ENCODE measurements around the gene OR1E2. TPM values are rescaled to one million over a fixed set of nuclear protein-coding genes. Genes with fewer than 3 reads are reported as not detected.

The OR1E2 gene
- total RNA-seq, 1 donor from 2014 or later, result not detected

DNA sequence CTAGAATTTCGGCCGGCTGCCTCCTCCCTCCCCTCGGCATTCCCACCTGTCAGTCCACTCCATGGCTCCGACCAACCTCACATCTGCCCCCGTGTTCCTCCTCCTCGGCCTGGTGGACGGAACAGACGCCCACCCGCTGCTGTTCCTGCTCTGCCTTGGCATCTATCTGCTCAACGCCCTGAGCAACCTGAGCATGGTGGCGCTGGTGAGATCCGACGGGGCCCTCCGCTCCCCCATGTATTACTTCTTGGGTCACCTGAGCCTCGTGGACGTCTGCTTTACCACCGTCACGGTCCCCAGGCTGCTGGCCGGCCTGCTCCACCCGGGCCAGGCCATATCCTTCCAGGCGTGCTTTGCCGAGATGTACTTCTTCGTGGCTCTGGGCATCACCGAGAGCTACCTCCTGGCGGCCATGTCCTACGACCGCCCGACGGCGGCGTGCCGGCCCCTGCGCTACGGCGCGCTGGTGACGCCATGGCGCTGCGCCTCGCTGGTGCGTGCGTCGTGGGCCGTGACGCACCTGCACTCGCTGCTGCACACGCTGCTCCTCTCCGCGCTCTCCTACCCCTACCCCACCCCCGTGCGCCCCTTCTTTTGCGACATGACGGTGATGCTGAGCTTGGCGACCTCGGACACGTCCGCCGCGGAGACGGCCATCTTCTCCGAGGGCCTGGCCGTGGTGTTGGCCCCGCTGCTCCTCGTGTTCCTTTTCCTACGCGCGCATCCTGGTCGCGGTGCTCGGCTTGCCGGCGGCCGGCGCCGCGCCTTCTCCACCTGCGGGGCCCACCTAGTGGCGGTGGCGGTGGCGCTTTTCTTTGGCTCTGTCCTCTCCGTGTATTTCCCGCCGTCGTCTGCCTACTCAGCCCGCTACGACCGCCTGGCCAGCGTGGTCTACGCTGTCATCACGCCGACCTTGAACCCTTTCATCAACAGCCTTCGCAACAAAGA, 47.5 kb downstream of the OR1E2 start, which contains the start of gene OR3A2:
Gene OR3A2, minus strand, starts transcription at position 440 of the 948 bp plus-strand sequence.
- peaks cover 61% of the 10 kb centered on the region for H3K9me3 Mint-ChIP-seq

More for the DNA sequence above, 47.5 kb downstream of the OR1E2 start, which contains the start of gene OR3A2:
- H3K4me3 Mint-ChIP-seq, result no peak within 1 kb of the TSS
- TF ChIP-seq, protein P1, sequence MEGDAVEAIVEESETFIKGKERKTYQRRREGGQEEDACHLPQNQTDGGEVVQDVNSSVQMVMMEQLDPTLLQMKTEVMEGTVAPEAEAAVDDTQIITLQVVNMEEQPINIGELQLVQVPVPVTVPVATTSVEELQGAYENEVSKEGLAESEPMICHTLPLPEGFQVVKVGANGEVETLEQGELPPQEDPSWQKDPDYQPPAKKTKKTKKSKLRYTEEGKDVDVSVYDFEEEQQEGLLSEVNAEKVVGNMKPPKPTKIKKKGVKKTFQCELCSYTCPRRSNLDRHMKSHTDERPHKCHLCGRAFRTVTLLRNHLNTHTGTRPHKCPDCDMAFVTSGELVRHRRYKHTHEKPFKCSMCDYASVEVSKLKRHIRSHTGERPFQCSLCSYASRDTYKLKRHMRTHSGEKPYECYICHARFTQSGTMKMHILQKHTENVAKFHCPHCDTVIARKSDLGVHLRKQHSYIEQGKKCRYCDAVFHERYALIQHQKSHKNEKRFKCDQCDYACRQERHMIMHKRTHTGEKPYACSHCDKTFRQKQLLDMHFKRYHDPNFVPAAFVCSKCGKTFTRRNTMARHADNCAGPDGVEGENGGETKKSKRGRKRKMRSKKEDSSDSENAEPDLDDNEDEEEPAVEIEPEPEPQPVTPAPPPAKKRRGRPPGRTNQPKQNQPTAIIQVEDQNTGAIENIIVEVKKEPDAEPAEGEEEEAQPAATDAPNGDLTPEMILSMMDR (IDR thresholded peaks at IDR 0.05; ENCODE audit: unreplicated experiment), result no peak
- no peak within 1 kb of the TSS for H3K27ac Mint-ChIP-seq
- DNase-seq (ENCODE audit: low spot score in 2 of 2, unreplicated experiment in 2 of 2), result no peak
- H3K36me3 Mint-ChIP-seq, result no peaks in the 10 kb centered on the region
- H3K27me3 Mint-ChIP-seq (ENCODE audit: low read depth), result no peaks in the 10 kb centered on the region
- no peaks in the 10 kb centered on the region for H3K4me1 Mint-ChIP-seq

Other genes with a start within 250 kb of the OR1E2 start
- gene OR1A2, start 236.3 kb downstream of the OR1E2 start, total RNA-seq, result not detected in 3 replicates
- not detected in 3 replicates for gene OR1A1, start 226.2 kb downstream of the OR1E2 start, total RNA-seq
- gene OR3A1, start 135.5 kb downstream of the OR1E2 start, total RNA-seq, result not detected in 3 replicates
- gene OR3A2, start 47.5 kb downstream of the OR1E2 start, total RNA-seq, result not detected in 3 replicates
- gene OR1E1, start 35.4 kb downstream of the OR1E2 start, total RNA-seq, result not detected in 3 replicates
- not detected in 3 replicates for gene OR3A3, start 22.5 kb downstream of the OR1E2 start, total RNA-seq
- not detected in 3 replicates for gene SPATA22, start 38.0 kb upstream of the OR1E2 start, total RNA-seq
- gene ASPA, start 42.2 kb upstream of the OR1E2 start, total RNA-seq, result 0.07 to 0.16 TPM in 2 of 3 replicates, not detected in the other
- gene TRPV3, start 124.0 kb upstream of the OR1E2 start, total RNA-seq, result 3.4 to 4.0 TPM (median 3.6 TPM) in 3 replicates
- gene TRPV1, start 175.6 kb upstream of the OR1E2 start, total RNA-seq, result 9.5 to 14.2 TPM (median 11.6 TPM) in 3 replicates
- gene SHPK, start 202.4 kb upstream of the OR1E2 start, total RNA-seq, result 17.6 to 19.3 TPM (median 18.9 TPM) in 3 replicates
- 11.1 to 13.4 TPM (median 12.0 TPM) in 3 replicates for gene CTNS, start 202.9 kb upstream of the OR1E2 start, total RNA-seq
- 133 to 136 TPM (median 135 TPM) in 3 replicates for gene TAX1BP3, start 234.7 kb upstream of the OR1E2 start, total RNA-seq
- 33.1 to 36.5 TPM (median 33.6 TPM) in 3 replicates for gene EMC6, start 235.0 kb upstream of the OR1E2 start, total RNA-seq